ENCODE data around the gene KCNK5.

Gene KCNK5

GRCh38 chr6:39196673-39197091, 32.6 kb downstream of the KCNK5 start:
- DNase-seq: no peak

GRCh38 chr6:39195792-39196385, 33.4 kb downstream of the KCNK5 start:
- no peak for DNase-seq

GRCh38 chr6:39194466-39194865, 34.8 kb downstream of the KCNK5 start:
- no peak for DNase-seq

- DNase-seq: no peak
These were observed 36.0 kb downstream of the KCNK5 start for GRCh38 chr6:39193201-39193791.

- no peak for DNase-seq
These were observed 36.5 kb downstream of the KCNK5 start for GRCh38 chr6:39192736-39193135.

GRCh38 chr6:39191236-39191930, 37.9 kb downstream of the KCNK5 start:
- DNase-seq: no peak

GRCh38 chr6:39190545-39191235, 38.6 kb downstream of the KCNK5 start:
- DNase-seq: no peak

GRCh38 chr6:39189915-39190544, 39.2 kb downstream of the KCNK5 start:
- no peak for DNase-seq

GRCh38 chr6:39189131-39189530, 40.1 kb downstream of the KCNK5 start:
- no peak for DNase-seq

- DNase-seq: no peak
These were observed 40.7 kb downstream of the KCNK5 start for GRCh38 chr6:39188571-39188970.

GRCh38 chr6:39188098-39188450, 41.2 kb downstream of the KCNK5 start:
- no peak for DNase-seq

GRCh38 chr6:39184906-39185580, 44.2 kb downstream of the KCNK5 start:
- DNase-seq: no peak

- no peak for DNase-seq
These were observed 46.7 kb downstream of the KCNK5 start for GRCh38 chr6:39182604-39183003.

- DNase-seq: no peak
These were observed 47.4 kb downstream of the KCNK5 start for GRCh38 chr6:39181826-39182225.

- no peak for DNase-seq
These were observed 47.9 kb downstream of the KCNK5 start for GRCh38 chr6:39181333-39181732.

- no peak for DNase-seq
These were observed 50.5 kb downstream of the KCNK5 start for GRCh38 chr6:39178804-39179203.

- DNase-seq: no peak
These were observed 51.0 kb downstream of the KCNK5 start for GRCh38 chr6:39178235-39178634.

- DNase-seq: no peak
These were observed 52.1 kb downstream of the KCNK5 start for GRCh38 chr6:39177130-39177529.

- peak; percentile 46 for DNase-seq
These were observed 56.0 kb downstream of the KCNK5 start for GRCh38 chr6:39173270-39173669.

GRCh38 chr6:39172377-39172757, 56.9 kb downstream of the KCNK5 start:
- no peak for DNase-seq

GRCh38 chr6:39171489-39172376, 57.5 kb downstream of the KCNK5 start:
- no peak for DNase-seq

GRCh38 chr6:39170860-39171259, 58.4 kb downstream of the KCNK5 start:
- no peak for DNase-seq

Measured in GDM1 (cell line).